ENCODE results near the gene ZBTB16.
A peak's percentile ranks its signal among the peaks of the same experiment; 100 is the strongest.

ZBTB16 gene

GRCh38 chr11:114182471-114183043, 123.0 kb downstream of the ZBTB16 start:
- DNase-seq (ENCODE audit: low read depth in 3 of 3, low spot score in 1 of 3), result no peak

GRCh38 chr11:114183044-114183511, 123.6 kb downstream of the ZBTB16 start:
- peak; percentile 30 to 49 (median 39) for DNase-seq (ENCODE audit: low read depth in 3 of 3, low spot score in 1 of 3)

GRCh38 chr11:114185436-114185835, 125.9 kb downstream of the ZBTB16 start:
- DNase-seq (ENCODE audit: low read depth in 3 of 3, low spot score in 1 of 3), result no peak

GRCh38 chr11:114187173-114187572, 127.7 kb downstream of the ZBTB16 start:
- no peak for DNase-seq (ENCODE audit: low read depth in 3 of 3, low spot score in 1 of 3)

GRCh38 chr11:114188851-114189570, 129.5 kb downstream of the ZBTB16 start:
- DNase-seq (ENCODE audit: low read depth in 3 of 3, low spot score in 1 of 3), result no peak

GRCh38 chr11:114190630-114191029, 131.1 kb downstream of the ZBTB16 start:
- DNase-seq (ENCODE audit: low read depth in 3 of 3, low spot score in 1 of 3), result no peak

GRCh38 chr11:114191893-114192292, 132.4 kb downstream of the ZBTB16 start:
- no peak for DNase-seq (ENCODE audit: low read depth in 3 of 3, low spot score in 1 of 3)

GRCh38 chr11:114192841-114193389, 133.4 kb downstream of the ZBTB16 start:
- no peak for DNase-seq (ENCODE audit: low read depth in 3 of 3, low spot score in 1 of 3)

GRCh38 chr11:114193730-114194679, 134.5 kb downstream of the ZBTB16 start:
- DNase-seq (ENCODE audit: low read depth in 3 of 3, low spot score in 1 of 3), result no peak

GRCh38 chr11:114194702-114195101, 135.2 kb downstream of the ZBTB16 start:
- no peak for DNase-seq (ENCODE audit: low read depth in 3 of 3, low spot score in 1 of 3)

- DNase-seq (ENCODE audit: low read depth in 3 of 3, low spot score in 1 of 3), result no peak
Observed at GRCh38 chr11:114195151-114195550, 135.6 kb downstream of the ZBTB16 start.

GRCh38 chr11:114195981-114196731, 136.6 kb downstream of the ZBTB16 start:
- no peak for DNase-seq (ENCODE audit: low read depth in 3 of 3, low spot score in 1 of 3)

- DNase-seq (ENCODE audit: low read depth in 3 of 3, low spot score in 1 of 3), result no peak
Observed at GRCh38 chr11:114196997-114197703, 137.6 kb downstream of the ZBTB16 start.

- DNase-seq (ENCODE audit: low read depth in 3 of 3, low spot score in 1 of 3), result no peak
Observed at GRCh38 chr11:114197799-114198500, 138.4 kb downstream of the ZBTB16 start.

- no peak for DNase-seq (ENCODE audit: low read depth in 3 of 3, low spot score in 1 of 3)
Observed at GRCh38 chr11:114199051-114199450, 139.5 kb downstream of the ZBTB16 start.

- no peak for DNase-seq (ENCODE audit: low read depth in 3 of 3, low spot score in 1 of 3)
Observed at GRCh38 chr11:114200351-114201133, 141.0 kb downstream of the ZBTB16 start.

GRCh38 chr11:114201219-114201618, 141.7 kb downstream of the ZBTB16 start:
- no peak for DNase-seq (ENCODE audit: low read depth in 3 of 3, low spot score in 1 of 3)

- DNase-seq (ENCODE audit: low read depth in 3 of 3, low spot score in 1 of 3), result no peak
Observed at GRCh38 chr11:114202011-114202609, 142.6 kb downstream of the ZBTB16 start.

Data from stimulated activated CD4-positive, alpha-beta T cell treated with anti-CD3 and anti-CD28 coated beads, TNF-alpha, amount 100 ng/mL, for 1 hour (primary cell).